Esophagus muscularis mucosa (tissue), 4 donors: ENCODE results near the gene KYNU. TPM values are rescaled to one million over a fixed set of nuclear protein-coding genes. Genes with fewer than 3 reads are reported as not detected.
"Not testable (repeated sequence)": the region's sequence is repeated elsewhere in the genome, so short reads cannot be mapped to it uniquely, and the experiment has no call there.

Experiments used
- DNase-seq: peaks from one replicate; pipeline ENCODE4 v3.0.0-alpha.2; 2017; ENCODE audit errors: extremely low spot score
- H3K27ac ChIP-seq, 4 donors: fragments of 200-600 bp; sonication (generic); replicated peaks in 1 of 4; 1 replicate in 3 of 4; 2 replicates in 1 of 4; pipeline ENCODE4 v1.5.1; 2016 to 2019; ENCODE audit warnings: mild to moderate bottlenecking in 1 of 4
- H3K27me3 ChIP-seq, 4 donors: fragments of 200-600 bp; sonication (generic); one replicate each; pipeline versions ENCODE4 v1.5.1 to v1.6.0; 2016 to 2019
- H3K36me3 ChIP-seq, 4 donors: fragments of 200-600 bp; sonication (generic); one replicate each; pipeline ENCODE4 v1.5.1; 2016 to 2019
- H3K4me1 ChIP-seq, 4 donors: fragments of 200-600 bp; sonication (generic); one replicate each; pipeline ENCODE4 v1.5.1; 2016 to 2019
- H3K4me3 ChIP-seq, 4 donors: fragments of 200-600 bp; sonication (generic); 1 replicate in 2 of 4; 2 replicates in 2 of 4; pipeline ENCODE4 v1.5.1; 2016 to 2019; ENCODE audit warnings: mild to moderate bottlenecking in 4 of 4, moderate library complexity in 1 of 4
- H3K9me3 ChIP-seq, 4 donors: fragments of 200-600 bp; sonication (generic); 1 replicate in 3 of 4; 2 replicates in 1 of 4; pipeline ENCODE4 v1.5.1; 2016 to 2019
- EP300 ChIP-seq: sonication (generic); formaldehyde crosslinking; IDR thresholded peaks from one replicate; pipeline ENCODE4 v1.6.1; 2017; ENCODE audit warnings: antibody characterized with exemption
- POLR2A ChIP-seq: fragments of 450-650 bp; IDR thresholded peaks from one replicate; pipeline ENCODE4 v1.6.1; 2017; ENCODE audit warnings: antibody characterized with exemption, moderate library complexity, mild to moderate bottlenecking, low read depth
- POLR2AphosphoS5 ChIP-seq, 2 donors: sonication (generic); formaldehyde crosslinking; IDR thresholded peaks; one replicate each; pipeline ENCODE4 v1.6.1; 2017; ENCODE audit warnings: antibody characterized with exemption in 2 of 2
- WGBS: methylation state at CpG from one replicate; pipeline ENCODE4 v1.1.5; 2018; 5-methylcytosine and 5-hydroxymethylcytosine counted together
- intact Hi-C: fragments of 100-400 bp; cut with DNase I; formaldehyde crosslinking; loops from one replicate; pipeline ENCODE4 v1.15.1; 2023
- total RNA-seq, 4 donors: library from RNA; depleted of rRNA; stranded (reverse); fragments of >200 nt; gene quantifications; one replicate each; pipeline versions ENCODE4 v1.1.0 to v1.2.1, GENCODE V29; 2016
- TF ChIP-seq, protein P1 (sequence below), 3 experiments: fragments of 200-600 bp in 2 of 3; fragments of 450-650 bp in 1 of 3; sonication (generic) in 2 of 3; IDR thresholded peaks; one replicate each; pipeline ENCODE4 v1.5.1; 2017 to 2019; ENCODE audit warnings: antibody characterized with exemption in 3 of 3, mild to moderate bottlenecking in 2 of 3, moderate library complexity in 1 of 3

KYNU gene
- total RNA-seq, 4 donors from 2014 or later = 1.2 to 9.4 (median 3.9) TPM

DNA sequence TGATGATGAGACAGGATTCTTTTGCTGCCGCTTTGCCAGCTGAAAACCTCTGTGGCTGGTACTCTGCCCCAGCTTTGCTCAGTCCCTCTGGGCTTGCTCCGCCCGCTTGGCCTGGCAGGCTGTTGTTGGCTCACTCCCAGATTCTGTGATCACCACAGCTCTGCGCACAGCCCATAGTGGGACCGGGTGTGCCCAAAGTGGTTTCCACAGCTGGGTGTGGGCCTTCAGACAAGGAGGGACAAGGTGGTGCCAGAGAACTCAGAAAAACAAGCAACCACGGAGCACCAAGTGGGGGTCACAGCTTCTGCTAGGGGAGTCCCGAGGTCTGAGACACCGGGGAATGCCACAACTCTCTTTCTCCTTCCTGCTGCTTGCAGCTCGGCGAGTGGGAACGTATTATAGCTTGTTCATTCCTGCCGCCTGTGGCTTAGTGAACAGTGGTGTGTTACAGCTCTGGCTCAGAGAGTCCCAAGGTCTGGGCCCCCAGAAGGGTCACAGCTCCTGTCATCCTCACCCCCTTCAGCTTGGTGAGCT, 9.2 kb upstream of the KYNU start:
- no peak for DNase-seq

DNA sequence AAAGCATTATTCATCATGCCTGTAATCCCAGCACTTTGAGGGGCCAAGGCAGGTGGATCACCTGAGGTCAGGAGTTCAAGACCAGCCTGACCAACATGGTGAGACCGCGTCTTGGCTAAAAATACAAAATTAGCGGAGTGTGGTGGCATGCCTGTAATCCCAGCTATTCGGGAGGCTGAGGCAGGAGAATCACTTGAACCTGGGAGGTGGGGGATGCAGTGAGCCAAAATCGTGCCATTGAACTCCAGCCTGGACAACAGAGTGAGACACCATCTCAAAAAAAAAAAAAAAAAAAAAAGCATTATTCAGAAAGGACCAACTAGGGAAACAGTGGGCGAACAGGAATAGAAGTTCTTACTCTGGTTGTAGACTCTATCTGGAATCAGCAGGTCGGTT, 8.4 kb upstream of the KYNU start:
- intact Hi-C loops, H3K9me3 ChIP-seq, DNase-seq, H3K4me3 ChIP-seq, H3K27me3 ChIP-seq, H3K27ac ChIP-seq, H3K36me3 ChIP-seq, H3K4me1 ChIP-seq: not testable (repeated sequence)
- 84% methylated on average over 7 of the region's 7 CpGs for WGBS

More for the DNA sequence above, 9.2 kb upstream of the KYNU start:
- Histone ChIP-seq H3K9me3 (no peaks in the 10 kb centered on the region), H3K27ac (peak overlapping the region in 3 of 4 donors; percentile 24 to 49 (median 37)), H3K4me3 (no peak overlapping the region), H3K27me3 (no peaks in the 10 kb centered on the region), H3K4me1 (peaks cover 0 to 5% (median 0%) of the 10 kb centered on the region in 4 donors), H3K36me3 (no peaks in the 10 kb centered on the region)
- TF ChIP-seq POLR2A (no peak), POLR2AphosphoS5 (IDR thresholded peaks at IDR 0.05) (peak; percentile 15 to 37)
- intact Hi-C loops = no loop called here
- 68% methylated on average over 9 of the region's 12 CpGs for WGBS

DNA sequence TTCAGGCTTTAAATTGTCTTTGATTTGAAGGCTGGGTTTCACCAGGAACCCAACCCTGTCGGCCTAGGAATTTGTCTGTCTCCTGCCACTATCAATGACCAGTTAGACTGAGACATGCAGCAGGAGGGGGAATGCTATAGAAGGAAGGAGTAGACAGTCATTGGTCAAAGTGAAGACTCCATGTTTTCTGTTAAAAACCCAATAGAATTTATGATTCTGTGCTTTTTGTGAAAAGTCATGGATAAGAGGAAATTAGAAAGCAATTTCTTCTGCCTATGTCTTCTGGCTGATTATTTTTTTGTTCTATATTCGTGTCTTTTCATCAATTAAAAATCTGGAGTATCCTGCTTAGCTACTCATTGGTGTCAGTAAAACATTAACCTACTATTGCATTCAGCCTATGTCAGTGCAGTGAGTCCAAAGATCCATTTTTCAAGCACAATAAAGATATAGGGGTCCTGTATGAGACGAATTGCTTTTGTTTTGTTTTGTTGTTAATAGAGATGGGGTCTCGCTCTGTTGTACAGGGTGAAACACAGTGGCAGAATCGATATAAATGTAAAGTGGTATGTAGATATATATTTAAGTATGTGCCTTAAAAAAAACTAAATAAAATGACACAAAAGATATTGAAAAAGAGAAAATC, 7.9 kb upstream of the KYNU start:
- TF ChIP-seq EP300 = no peak
- TF ChIP-seq POLR2A = no peak
- TF ChIP-seq POLR2AphosphoS5 (IDR thresholded peaks at IDR 0.05) = no peak
- TF ChIP-seq, protein P1, sequence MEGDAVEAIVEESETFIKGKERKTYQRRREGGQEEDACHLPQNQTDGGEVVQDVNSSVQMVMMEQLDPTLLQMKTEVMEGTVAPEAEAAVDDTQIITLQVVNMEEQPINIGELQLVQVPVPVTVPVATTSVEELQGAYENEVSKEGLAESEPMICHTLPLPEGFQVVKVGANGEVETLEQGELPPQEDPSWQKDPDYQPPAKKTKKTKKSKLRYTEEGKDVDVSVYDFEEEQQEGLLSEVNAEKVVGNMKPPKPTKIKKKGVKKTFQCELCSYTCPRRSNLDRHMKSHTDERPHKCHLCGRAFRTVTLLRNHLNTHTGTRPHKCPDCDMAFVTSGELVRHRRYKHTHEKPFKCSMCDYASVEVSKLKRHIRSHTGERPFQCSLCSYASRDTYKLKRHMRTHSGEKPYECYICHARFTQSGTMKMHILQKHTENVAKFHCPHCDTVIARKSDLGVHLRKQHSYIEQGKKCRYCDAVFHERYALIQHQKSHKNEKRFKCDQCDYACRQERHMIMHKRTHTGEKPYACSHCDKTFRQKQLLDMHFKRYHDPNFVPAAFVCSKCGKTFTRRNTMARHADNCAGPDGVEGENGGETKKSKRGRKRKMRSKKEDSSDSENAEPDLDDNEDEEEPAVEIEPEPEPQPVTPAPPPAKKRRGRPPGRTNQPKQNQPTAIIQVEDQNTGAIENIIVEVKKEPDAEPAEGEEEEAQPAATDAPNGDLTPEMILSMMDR (IDR thresholded peaks at IDR 0.05) = no peak
- intact Hi-C loops = no loop called here
- no peaks in the 10 kb centered on the region for H3K36me3 ChIP-seq
- no peaks in the 10 kb centered on the region for H3K9me3 ChIP-seq
- H3K4me1 ChIP-seq = peaks cover 0 to 5% (median 0%) of the 10 kb centered on the region in 4 donors
- DNase-seq = no peak
- no peak overlapping the region for H3K27ac ChIP-seq
- H3K27me3 ChIP-seq = no peaks in the 10 kb centered on the region
- no peak overlapping the region for H3K4me3 ChIP-seq
- WGBS = 83% methylated on average over 5 of the region's 5 CpGs

DNA sequence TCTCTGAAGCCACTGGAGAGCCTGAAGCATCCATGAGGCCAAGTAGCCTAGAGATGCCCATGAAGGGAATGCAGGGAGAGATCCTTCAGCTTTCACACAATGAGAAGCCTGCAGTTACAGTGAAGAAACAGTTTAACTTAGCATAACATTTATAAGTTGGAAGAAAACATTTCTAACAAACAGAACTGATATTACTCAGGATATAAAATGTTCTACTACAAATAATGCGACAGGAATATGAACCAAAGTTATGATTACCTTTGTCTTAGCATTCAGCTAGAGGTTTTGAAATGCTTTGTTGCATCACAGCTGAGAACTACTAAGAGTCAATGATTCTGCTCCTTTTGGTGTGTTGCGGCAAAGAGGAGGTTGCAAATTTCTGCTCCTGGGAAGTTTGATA, 6.9 kb upstream of the KYNU start:
- no peak for DNase-seq
- TF ChIP-seq EP300 (no peak), POLR2AphosphoS5 (IDR thresholded peaks at IDR 0.05) (no peak), POLR2A (no peak)
- TF ChIP-seq, protein P1 (IDR thresholded peaks at IDR 0.05) = no peak
- Histone ChIP-seq H3K27ac (no peak overlapping the region), H3K9me3 (no peaks in the 10 kb centered on the region), H3K36me3 (no peaks in the 10 kb centered on the region), H3K4me1 (peaks cover 0 to 5% (median 0%) of the 10 kb centered on the region in 4 donors), H3K27me3 (no peaks in the 10 kb centered on the region), H3K4me3 (no peak overlapping the region)
- intact Hi-C loops = no loop called here
- 87% methylated on average over 2 of the region's 2 CpGs for WGBS

DNA sequence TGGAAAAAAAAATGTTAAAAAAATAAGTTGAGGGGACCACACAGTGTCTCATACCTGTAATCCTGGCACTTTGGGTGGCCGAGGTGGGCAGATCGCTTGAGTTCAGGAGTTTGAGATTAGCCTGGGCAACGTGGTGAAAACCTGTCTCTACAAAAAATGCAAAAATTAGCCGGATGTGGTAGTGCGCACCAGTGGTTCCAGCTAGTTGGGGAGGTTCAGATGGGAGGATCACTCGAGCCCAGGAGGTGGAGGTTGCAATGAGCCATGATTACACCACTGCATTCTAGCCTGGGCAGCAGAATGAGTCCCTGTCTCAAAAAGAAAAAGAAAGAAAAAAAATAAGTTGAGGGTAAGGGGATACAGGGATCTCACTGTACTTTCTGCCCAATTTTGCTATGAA, 6.1 kb upstream of the KYNU start:
- no peaks in the 10 kb centered on the region for H3K36me3 ChIP-seq
- no peaks in the 10 kb centered on the region for H3K27me3 ChIP-seq
- H3K27ac ChIP-seq = no peak overlapping the region
- H3K4me1 ChIP-seq = peaks cover 0 to 5% (median 0%) of the 10 kb centered on the region in 4 donors
- no peak for DNase-seq
- intact Hi-C loops = no loop called here
- no peak overlapping the region for H3K4me3 ChIP-seq
- H3K9me3 ChIP-seq = no peaks in the 10 kb centered on the region
- 93% methylated on average over 6 of the region's 6 CpGs for WGBS
- TF ChIP-seq EP300 = no peak
- no peak for TF ChIP-seq POLR2A
- TF ChIP-seq, protein P1 (IDR thresholded peaks at IDR 0.05) = no peak
- no peak for TF ChIP-seq POLR2AphosphoS5 (IDR thresholded peaks at IDR 0.05)
